Upper lobe of left lung (tissue), 4 donors: ENCODE data around the gene CAT.

Experiments used
- POLR2AphosphoS5 ChIP-seq, 2 donors: sonication (generic); formaldehyde crosslinking; IDR thresholded peaks; one replicate each; pipeline ENCODE4 v1.5.1; 2017; ENCODE audit warnings: antibody characterized with exemption in 2 of 2
- TF ChIP-seq, protein P1 (sequence below), 6 experiments: fragments of 450-650 bp in 4 of 6; fragments of 200-600 bp in 2 of 6; sonication (generic) in 2 of 6; IDR thresholded peaks; one replicate each; pipeline ENCODE4 v1.5.1; 2016 to 2019; ENCODE audit warnings: antibody characterized with exemption in 6 of 6

GRCh38 chr11:34460278-34460677 is 21.5 kb downstream of the CAT start:
- TF ChIP-seq, protein P1, sequence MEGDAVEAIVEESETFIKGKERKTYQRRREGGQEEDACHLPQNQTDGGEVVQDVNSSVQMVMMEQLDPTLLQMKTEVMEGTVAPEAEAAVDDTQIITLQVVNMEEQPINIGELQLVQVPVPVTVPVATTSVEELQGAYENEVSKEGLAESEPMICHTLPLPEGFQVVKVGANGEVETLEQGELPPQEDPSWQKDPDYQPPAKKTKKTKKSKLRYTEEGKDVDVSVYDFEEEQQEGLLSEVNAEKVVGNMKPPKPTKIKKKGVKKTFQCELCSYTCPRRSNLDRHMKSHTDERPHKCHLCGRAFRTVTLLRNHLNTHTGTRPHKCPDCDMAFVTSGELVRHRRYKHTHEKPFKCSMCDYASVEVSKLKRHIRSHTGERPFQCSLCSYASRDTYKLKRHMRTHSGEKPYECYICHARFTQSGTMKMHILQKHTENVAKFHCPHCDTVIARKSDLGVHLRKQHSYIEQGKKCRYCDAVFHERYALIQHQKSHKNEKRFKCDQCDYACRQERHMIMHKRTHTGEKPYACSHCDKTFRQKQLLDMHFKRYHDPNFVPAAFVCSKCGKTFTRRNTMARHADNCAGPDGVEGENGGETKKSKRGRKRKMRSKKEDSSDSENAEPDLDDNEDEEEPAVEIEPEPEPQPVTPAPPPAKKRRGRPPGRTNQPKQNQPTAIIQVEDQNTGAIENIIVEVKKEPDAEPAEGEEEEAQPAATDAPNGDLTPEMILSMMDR (IDR thresholded peaks at IDR 0.05), result no peak
- no peak for TF ChIP-seq POLR2AphosphoS5 (IDR thresholded peaks at IDR 0.05)
